ENCODE measurements around the gene KLHL25.

GRCh38 chr15:85757073-85757938 is 37.4 kb downstream of the KLHL25 start:
- TF ChIP-seq POLR2A (IDR thresholded peaks at IDR 0.05; ENCODE audit: low read length): no peak
- TF ChIP-seq GATA1 (IDR thresholded peaks at IDR 0.05; ENCODE audit: low read depth, low read length): no peak

Measured in erythroblast (primary cell).